Tibial nerve (tissue), 4 donors: ENCODE measurements around the gene PCSK5. TPM values are rescaled to one million over a fixed set of nuclear protein-coding genes. Genes with fewer than 3 reads are reported as not detected.

Experiments
- DNase-seq, 2 donors: peaks; one replicate each; pipeline ENCODE4 v3.0.0-alpha.2; 2019; ENCODE audit warnings: low spot score in 2 of 2
- H3K27ac ChIP-seq, 4 donors: fragments of 200-600 bp; sonication (generic) in 3 of 4; one replicate each; pipeline ENCODE4 v1.5.1; 2017 to 2019; ENCODE audit warnings: mild to moderate bottlenecking in 1 of 4
- H3K27me3 ChIP-seq, 2 donors: fragments of 200-600 bp; sonication (generic) in 1 of 2; one replicate each; pipeline versions ENCODE4 v1.5.1 to v1.6.0; 2017 to 2019
- H3K36me3 ChIP-seq, 3 donors: fragments of 200-600 bp; sonication (generic); one replicate each; pipeline ENCODE4 v1.5.1; 2018 to 2019
- H3K4me1 ChIP-seq, 4 donors: fragments of 200-600 bp; sonication (generic) in 3 of 4; one replicate each; pipeline ENCODE4 v1.5.1; 2017 to 2019
- H3K4me3 ChIP-seq, 4 donors: fragments of 200-600 bp; sonication (generic) in 3 of 4; one replicate each; pipeline ENCODE4 v1.5.1; 2017 to 2019; ENCODE audit warnings: mild to moderate bottlenecking in 1 of 4, moderate library complexity in 1 of 4
- H3K9me3 ChIP-seq, 4 donors: fragments of 200-600 bp; sonication (generic) in 3 of 4; one replicate each; pipeline ENCODE4 v1.5.1; 2017 to 2019
- EP300 ChIP-seq, 2 donors: sonication (generic); formaldehyde crosslinking; IDR thresholded peaks; one replicate each; pipeline ENCODE4 v1.6.1; 2017; ENCODE audit warnings: antibody characterized with exemption in 2 of 2, mild to moderate bottlenecking in 1 of 2
- POLR2A ChIP-seq, 2 donors: fragments of 450-650 bp; IDR thresholded peaks; one replicate each; pipeline ENCODE4 v1.6.1; 2017; ENCODE audit warnings: antibody characterized with exemption in 2 of 2, mild to moderate bottlenecking in 2 of 2, moderate library complexity in 2 of 2
- WGBS, 2 donors: methylation state at CpG; one replicate each; pipeline ENCODE4 v1.1.5; 2018; 5-methylcytosine and 5-hydroxymethylcytosine counted together
- total RNA-seq, 4 donors: library from RNA; depleted of rRNA; stranded (reverse); fragments of >200 nt; gene quantifications; one replicate each; pipeline ENCODE4 v1.1.0, GENCODE V29; 2016
- TF ChIP-seq, protein P1 (sequence below), 5 experiments: fragments of 200-600 bp in 3 of 5; fragments of 450-650 bp in 2 of 5; sonication (generic) in 3 of 5; IDR thresholded peaks; one replicate each; pipeline ENCODE4 v1.5.1; 2016 to 2019; ENCODE audit warnings: antibody characterized with exemption in 5 of 5, mild to moderate bottlenecking in 3 of 5, moderate library complexity in 2 of 5

PCSK5 gene
- total RNA-seq, 4 donors from 2014 or later: 12.5 to 32.7 (median 23.0) TPM

- TF ChIP-seq POLR2A (IDR thresholded peaks at IDR 0.05) (no peak), EP300 (IDR thresholded peaks at IDR 0.05) (no peak)
- TF ChIP-seq, protein P1, sequence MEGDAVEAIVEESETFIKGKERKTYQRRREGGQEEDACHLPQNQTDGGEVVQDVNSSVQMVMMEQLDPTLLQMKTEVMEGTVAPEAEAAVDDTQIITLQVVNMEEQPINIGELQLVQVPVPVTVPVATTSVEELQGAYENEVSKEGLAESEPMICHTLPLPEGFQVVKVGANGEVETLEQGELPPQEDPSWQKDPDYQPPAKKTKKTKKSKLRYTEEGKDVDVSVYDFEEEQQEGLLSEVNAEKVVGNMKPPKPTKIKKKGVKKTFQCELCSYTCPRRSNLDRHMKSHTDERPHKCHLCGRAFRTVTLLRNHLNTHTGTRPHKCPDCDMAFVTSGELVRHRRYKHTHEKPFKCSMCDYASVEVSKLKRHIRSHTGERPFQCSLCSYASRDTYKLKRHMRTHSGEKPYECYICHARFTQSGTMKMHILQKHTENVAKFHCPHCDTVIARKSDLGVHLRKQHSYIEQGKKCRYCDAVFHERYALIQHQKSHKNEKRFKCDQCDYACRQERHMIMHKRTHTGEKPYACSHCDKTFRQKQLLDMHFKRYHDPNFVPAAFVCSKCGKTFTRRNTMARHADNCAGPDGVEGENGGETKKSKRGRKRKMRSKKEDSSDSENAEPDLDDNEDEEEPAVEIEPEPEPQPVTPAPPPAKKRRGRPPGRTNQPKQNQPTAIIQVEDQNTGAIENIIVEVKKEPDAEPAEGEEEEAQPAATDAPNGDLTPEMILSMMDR (IDR thresholded peaks at IDR 0.05): no peak
- 91% methylated on average over 3 of the region's 3 CpGs for WGBS, 2 donors
- Histone ChIP-seq H3K36me3 (peaks cover 0 to 25% (median 0%) of the 10 kb centered on the region in 3 donors), H3K4me3 (no peak overlapping the region), H3K4me1 (no peaks in the 10 kb centered on the region), H3K27ac (no peak overlapping the region), H3K27me3 (no peaks in the 10 kb centered on the region), H3K9me3 (no peaks in the 10 kb centered on the region)
- DNase-seq: no peak
Observed at GRCh38 chr9:76034049-76034448, 143.6 kb downstream of the PCSK5 start.

DNA sequence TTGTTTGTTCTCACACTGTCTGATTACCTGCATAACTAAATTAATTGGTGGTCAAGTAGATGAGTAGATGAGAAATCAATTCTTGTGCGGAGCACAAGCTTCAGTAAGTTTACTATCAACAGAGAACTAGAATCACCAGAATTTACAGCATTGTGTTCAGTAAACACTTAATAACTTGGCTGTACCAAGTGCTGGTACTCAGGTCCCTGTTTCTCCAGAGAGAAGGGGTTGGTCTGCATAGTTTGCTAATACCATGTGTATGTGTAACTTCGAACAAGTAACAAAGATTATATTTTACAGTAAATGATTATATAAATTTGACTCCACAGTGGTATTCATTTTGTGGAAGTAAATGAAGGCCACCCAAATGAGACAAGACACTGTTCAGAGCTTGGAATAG is 146.3 kb downstream of the PCSK5 start:
- Histone ChIP-seq H3K4me3 (no peak overlapping the region), H3K36me3 (peaks cover 0 to 25% (median 0%) of the 10 kb centered on the region in 3 donors), H3K27ac (no peak overlapping the region), H3K27me3 (no peaks in the 10 kb centered on the region), H3K9me3 (no peaks in the 10 kb centered on the region), H3K4me1 (no peaks in the 10 kb centered on the region)
- TF ChIP-seq EP300 (IDR thresholded peaks at IDR 0.05) (no peak), POLR2A (IDR thresholded peaks at IDR 0.05) (no peak)
- TF ChIP-seq, protein P1 (IDR thresholded peaks at IDR 0.05): no peak
- no peak for DNase-seq
- 79 to 82% methylated on average over 2 of the region's 2 CpGs for WGBS, 2 donors

- H3K4me1 ChIP-seq: no peaks in the 10 kb centered on the region
- no peaks in the 10 kb centered on the region for H3K9me3 ChIP-seq
- no peak for DNase-seq
- WGBS, 2 donors: 84 to 87% methylated on average over 9 of the region's 9 CpGs
- no peak overlapping the region for H3K4me3 ChIP-seq
- H3K27ac ChIP-seq: no peak overlapping the region
- TF ChIP-seq, protein P1 (IDR thresholded peaks at IDR 0.05): no peak
- TF ChIP-seq EP300 (IDR thresholded peaks at IDR 0.05): no peak
- TF ChIP-seq POLR2A (IDR thresholded peaks at IDR 0.05): no peak
- peaks cover 0 to 25% (median 0%) of the 10 kb centered on the region in 3 donors for H3K36me3 ChIP-seq
- H3K27me3 ChIP-seq: no peaks in the 10 kb centered on the region
Observed at GRCh38 chr9:76037587-76038225, 147.2 kb downstream of the PCSK5 start.

DNA sequence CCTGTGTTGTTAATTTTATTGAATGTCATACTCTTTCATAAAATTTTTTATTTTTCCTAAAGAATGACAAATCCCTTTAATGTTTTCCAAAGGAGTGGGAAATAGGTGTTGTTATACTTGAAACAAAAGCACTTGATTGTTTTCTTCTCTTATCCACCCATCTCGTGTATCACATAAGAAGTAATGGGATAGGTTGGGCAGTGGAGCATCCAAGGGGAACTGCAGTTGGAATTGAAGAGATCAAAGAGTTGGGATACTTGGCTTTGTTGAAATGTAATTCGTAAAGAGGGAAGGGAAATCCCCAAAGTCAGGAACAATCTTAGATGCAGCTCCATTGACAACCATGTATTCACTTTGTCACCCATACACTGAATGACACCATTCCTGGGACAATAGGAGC is 148.0 kb downstream of the PCSK5 start:
- WGBS, 2 donors: 89% methylated on average over 2 of the region's 2 CpGs
- H3K9me3 ChIP-seq: no peaks in the 10 kb centered on the region
- no peak overlapping the region for H3K27ac ChIP-seq
- H3K4me3 ChIP-seq: no peak overlapping the region
- H3K36me3 ChIP-seq: peaks cover 0 to 25% (median 0%) of the 10 kb centered on the region in 3 donors
- no peaks in the 10 kb centered on the region for H3K4me1 ChIP-seq
- no peak for DNase-seq
- TF ChIP-seq EP300 (IDR thresholded peaks at IDR 0.05) (no peak), POLR2A (IDR thresholded peaks at IDR 0.05) (no peak)
- TF ChIP-seq, protein P1 (IDR thresholded peaks at IDR 0.05): no peak
- no peaks in the 10 kb centered on the region for H3K27me3 ChIP-seq

DNA sequence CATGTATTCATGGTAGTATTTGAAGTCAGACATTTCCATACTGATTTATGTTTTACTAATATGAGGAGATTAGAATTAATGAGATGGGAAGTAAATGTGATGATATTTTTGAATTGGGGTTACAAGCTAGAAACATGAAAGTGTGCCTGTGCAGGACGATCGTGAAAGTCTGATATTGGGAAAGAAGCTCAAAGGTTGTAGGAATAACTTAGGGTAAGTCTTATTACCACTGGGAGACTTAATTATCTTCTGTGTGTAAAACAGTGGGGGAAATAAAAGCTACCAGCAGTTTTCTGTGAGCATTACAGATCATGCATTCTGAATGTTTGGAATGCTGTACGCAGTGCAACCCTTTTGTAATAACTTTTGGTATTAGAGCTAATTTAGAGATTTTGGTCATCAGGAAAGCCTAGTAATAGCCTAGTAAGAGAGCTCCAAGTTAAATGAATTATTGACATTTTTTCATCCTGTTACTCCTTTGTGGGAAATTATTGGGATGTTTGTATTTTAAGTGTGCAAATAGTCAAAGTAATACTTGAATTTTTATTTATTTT is 153.9 kb downstream of the PCSK5 start:
- H3K9me3 ChIP-seq: no peaks in the 10 kb centered on the region
- H3K4me1 ChIP-seq: peaks cover 0 to 6% (median 3%) of the 10 kb centered on the region in 4 donors
- H3K36me3 ChIP-seq: no peaks in the 10 kb centered on the region
- no peaks in the 10 kb centered on the region for H3K27me3 ChIP-seq
- H3K27ac ChIP-seq: peak overlapping the region in 2 of 4 donors; percentile 3 to 34
- DNase-seq: no peak
- H3K4me3 ChIP-seq: no peak overlapping the region
- WGBS, 2 donors: 17 to 32% methylated on average over 3 of the region's 3 CpGs
- TF ChIP-seq POLR2A (IDR thresholded peaks at IDR 0.05): no peak
- TF ChIP-seq, protein P1 (IDR thresholded peaks at IDR 0.05): no peak
- no peak for TF ChIP-seq EP300 (IDR thresholded peaks at IDR 0.05)
